GM12873 (cell line): ENCODE results near the gene SLC43A3.

ENCODE experiments used
- TF ChIP-seq, protein P1 (sequence below): IDR thresholded peaks from 2 replicates; pipeline ENCODE4 v1.5.1; 2012; ENCODE audit warnings: low read depth, mild to moderate bottlenecking, moderate library complexity, low read length, control low read depth; ENCODE audit not compliant: insufficient read depth; ENCODE audit errors: missing control alignments

The SLC43A3 gene

GRCh38 chr11:57473285-57473841 lies 46.4 kb upstream of the SLC43A3 start:
- TF ChIP-seq, protein P1, sequence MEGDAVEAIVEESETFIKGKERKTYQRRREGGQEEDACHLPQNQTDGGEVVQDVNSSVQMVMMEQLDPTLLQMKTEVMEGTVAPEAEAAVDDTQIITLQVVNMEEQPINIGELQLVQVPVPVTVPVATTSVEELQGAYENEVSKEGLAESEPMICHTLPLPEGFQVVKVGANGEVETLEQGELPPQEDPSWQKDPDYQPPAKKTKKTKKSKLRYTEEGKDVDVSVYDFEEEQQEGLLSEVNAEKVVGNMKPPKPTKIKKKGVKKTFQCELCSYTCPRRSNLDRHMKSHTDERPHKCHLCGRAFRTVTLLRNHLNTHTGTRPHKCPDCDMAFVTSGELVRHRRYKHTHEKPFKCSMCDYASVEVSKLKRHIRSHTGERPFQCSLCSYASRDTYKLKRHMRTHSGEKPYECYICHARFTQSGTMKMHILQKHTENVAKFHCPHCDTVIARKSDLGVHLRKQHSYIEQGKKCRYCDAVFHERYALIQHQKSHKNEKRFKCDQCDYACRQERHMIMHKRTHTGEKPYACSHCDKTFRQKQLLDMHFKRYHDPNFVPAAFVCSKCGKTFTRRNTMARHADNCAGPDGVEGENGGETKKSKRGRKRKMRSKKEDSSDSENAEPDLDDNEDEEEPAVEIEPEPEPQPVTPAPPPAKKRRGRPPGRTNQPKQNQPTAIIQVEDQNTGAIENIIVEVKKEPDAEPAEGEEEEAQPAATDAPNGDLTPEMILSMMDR = no peak

DNA sequence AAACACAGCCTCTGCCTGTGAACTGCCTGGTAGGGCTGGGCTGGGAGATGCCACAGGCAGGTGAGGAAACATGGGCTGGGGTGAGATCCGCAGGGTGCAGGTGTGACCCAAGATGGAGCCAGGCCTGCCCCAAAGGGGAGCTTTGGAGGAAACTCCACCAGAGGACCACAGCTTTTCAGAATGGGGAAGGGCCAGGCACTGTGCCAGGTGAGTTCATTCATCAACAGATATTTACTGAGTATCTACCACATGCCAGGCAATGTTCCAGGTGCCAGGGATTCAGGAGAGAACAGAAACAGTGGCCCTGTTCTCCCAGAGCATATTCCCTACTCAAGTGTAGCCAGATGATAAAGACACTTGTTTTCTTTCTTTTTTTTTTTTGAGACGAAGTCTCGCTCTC lies 44.6 kb upstream of the SLC43A3 start:
- TF ChIP-seq, protein P1 = no peak

- TF ChIP-seq, protein P1 = no peak
These were observed 42.3 kb upstream of the SLC43A3 start for GRCh38 chr11:57469268-57469667.

GRCh38 chr11:57468276-57468675 lies 41.4 kb upstream of the SLC43A3 start:
- TF ChIP-seq, protein P1 = no peak

DNA sequence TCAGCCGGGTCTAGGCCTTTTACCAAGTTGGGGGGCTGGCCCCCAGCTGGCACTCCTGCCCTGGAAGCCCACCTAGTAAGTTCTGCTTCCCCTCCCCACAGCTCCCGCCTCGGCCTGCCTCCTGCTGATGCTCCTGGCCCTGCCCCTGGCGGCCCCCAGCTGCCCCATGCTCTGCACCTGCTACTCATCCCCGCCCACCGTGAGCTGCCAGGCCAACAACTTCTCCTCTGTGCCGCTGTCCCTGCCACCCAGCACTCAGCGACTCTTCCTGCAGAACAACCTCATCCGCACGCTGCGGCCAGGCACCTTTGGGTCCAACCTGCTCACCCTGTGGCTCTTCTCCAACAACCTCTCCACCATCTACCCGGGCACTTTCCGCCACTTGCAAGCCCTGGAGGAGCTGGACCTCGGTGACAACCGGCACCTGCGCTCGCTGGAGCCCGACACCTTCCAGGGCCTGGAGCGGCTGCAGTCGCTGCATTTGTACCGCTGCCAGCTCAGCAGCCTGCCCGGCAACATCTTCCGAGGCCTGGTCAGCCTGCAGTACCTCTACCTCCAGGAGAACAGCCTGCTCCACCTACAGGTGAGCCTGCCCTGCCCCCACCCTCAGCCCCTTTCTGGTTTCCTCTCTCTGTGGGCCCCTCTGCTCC lies 40.7 kb upstream of the SLC43A3 start:
- TF ChIP-seq, protein P1 = no peak

DNA sequence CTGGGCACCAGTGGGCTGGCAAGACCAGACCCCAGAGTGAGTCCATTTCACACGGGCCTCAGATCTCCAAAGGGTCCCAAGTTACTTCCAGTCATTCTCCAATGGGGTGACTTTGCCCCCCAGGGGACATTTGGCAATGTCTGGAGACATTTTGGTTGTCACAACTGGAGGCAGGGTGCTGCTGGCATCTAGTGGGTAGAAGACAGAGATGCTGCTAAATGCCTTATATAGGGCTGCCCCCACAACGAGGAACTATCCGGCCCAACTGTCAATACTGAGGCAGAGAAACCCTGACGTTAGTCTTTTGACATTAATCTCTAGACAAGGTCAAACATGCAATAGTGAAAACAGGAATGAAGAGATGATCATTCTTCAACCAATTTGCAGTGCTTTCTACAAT lies 39.8 kb upstream of the SLC43A3 start:
- TF ChIP-seq, protein P1 = no peak

DNA sequence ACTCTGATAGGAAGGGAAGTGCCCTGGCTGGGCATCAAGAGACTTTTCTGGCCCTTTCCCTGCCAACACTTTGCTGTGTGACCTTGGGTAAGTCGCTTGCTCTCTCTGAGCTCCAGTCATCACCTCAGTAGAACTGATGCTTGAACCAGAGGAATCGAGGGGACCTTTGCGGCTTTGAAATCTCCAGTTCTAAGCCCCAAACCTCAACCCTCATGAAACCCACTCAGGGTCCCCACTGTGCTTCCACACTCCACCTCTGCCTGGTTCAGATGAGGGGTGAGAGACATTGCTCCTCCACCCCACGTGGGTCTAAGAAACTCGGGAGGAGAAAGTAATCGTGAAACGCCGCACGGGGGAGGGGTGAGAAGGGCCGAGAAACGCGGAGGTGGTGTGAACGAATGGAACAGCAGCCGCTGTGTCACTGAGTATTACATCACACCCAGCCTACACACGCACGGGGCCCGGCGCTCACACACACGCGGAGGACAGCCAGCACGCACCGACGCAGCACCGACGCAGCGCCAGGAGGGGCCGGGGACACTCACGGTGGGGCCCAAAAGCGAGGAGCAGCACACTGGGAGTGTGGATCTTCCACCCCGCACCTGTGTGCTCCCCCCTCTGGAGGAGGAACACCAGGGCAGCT lies 37.7 kb upstream of the SLC43A3 start:
- TF ChIP-seq, protein P1 = no peak
